HG02759 (cell line): ENCODE results near the gene METTL26.

Experiments
- ATAC-seq: cut with Tn5 transposase; IDR thresholded peaks from one replicate; pipeline ENCODE4 v1.9.1; 2021; ENCODE audit warnings: mild to moderate bottlenecking, moderate library complexity; ENCODE audit not compliant: unreplicated experiment

Gene METTL26

DNA sequence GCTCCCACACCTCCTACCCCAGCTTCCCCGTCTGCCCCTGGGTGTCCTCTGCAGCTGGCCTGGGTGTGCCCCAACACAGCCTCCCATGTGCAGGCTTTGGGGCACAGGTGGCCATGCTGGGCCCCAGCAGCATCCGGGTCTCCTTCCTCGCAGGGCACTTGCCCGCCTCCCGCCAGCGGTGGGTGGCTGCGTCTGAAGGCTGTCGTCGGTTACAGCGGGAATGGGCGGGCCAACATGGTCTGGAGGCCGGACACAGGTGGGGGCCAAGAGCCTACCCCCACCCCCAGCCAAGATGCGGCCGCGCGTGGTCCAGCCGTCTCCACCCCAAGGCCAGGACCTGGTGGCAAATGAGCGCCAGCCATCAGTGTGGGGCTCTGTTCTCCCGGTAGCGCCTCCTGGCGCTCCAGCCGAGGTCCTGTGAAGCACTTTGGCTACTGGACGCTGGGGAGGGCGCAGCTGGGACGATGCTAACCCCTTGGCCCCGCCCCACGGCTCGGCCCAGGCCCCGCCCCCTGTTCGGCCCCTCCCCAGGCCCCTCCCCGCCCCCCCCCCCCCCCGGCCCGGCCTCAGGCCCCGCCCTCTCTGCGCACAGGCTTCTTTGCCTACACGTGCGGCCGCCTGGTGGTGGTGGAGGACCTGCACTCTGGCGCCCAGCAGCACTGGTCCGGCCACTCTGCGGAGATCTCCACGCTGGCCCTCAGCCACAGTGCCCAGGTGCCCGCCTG is 24.5 kb upstream of the METTL26 start:
- ATAC-seq: peak; percentile 45

DNA sequence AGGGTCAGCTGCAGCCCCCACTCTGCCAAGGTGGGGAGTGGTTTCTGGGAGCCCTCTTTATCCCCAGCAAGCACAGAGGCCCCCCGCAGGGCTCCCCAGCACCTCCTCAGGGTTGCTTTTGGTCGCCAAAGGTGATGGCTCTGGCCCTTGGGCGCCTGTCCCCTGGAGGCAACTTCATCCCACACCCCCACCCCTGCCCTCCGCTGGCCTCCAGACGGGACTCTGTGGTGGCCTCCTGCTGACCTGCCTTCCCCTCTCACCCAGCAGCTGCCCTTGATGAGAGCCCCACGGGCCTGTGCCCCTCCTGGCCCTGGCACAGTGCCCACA is 24.0 kb upstream of the METTL26 start:
- no peak for ATAC-seq

DNA sequence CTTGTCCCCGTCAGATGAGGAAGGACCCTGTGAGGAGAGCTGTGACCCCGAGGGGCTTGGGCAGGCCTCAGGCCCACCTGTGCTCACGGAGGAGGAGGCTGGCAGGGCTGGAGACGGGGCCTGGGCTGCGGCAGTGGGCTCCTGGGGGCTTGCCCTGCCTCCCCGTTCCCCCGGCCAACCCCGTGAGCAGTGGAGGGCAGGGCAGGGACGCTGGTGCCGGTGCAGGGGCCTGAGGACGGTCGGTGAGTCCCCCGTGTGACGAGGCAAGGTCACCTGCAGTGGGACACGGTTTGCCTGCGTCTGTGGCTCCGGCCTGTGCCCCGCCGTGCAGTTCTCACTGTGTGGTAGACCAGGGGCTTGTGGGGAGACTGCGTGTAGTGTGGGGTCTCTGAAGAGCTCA is 23.5 kb upstream of the METTL26 start:
- ATAC-seq: no peak

- ATAC-seq: no peak
These were observed 22.8 kb upstream of the METTL26 start for GRCh38 chr16:658679-659571.

- ATAC-seq: no peak
These were observed 21.4 kb upstream of the METTL26 start for GRCh38 chr16:657487-657886.

DNA sequence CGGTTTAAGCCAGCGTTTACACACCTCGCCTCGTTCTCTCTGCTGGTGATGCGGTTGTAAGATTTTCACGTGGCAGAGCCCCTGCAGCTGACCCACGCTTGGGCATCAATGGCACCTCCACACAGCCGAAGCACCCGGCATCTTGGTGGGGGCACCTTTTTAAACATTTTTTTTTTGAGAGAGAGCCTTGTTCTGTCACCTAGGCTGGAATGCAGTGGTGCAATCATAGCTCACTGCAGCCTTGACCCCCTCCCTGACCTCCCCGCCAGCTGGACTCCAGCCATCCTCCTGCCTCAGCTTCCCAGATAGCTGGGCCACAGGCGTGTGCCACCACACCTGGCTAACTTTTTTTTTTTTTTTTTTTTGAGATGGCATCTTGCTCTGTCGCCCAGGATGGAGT is 17.9 kb upstream of the METTL26 start:
- ATAC-seq: no peak

DNA sequence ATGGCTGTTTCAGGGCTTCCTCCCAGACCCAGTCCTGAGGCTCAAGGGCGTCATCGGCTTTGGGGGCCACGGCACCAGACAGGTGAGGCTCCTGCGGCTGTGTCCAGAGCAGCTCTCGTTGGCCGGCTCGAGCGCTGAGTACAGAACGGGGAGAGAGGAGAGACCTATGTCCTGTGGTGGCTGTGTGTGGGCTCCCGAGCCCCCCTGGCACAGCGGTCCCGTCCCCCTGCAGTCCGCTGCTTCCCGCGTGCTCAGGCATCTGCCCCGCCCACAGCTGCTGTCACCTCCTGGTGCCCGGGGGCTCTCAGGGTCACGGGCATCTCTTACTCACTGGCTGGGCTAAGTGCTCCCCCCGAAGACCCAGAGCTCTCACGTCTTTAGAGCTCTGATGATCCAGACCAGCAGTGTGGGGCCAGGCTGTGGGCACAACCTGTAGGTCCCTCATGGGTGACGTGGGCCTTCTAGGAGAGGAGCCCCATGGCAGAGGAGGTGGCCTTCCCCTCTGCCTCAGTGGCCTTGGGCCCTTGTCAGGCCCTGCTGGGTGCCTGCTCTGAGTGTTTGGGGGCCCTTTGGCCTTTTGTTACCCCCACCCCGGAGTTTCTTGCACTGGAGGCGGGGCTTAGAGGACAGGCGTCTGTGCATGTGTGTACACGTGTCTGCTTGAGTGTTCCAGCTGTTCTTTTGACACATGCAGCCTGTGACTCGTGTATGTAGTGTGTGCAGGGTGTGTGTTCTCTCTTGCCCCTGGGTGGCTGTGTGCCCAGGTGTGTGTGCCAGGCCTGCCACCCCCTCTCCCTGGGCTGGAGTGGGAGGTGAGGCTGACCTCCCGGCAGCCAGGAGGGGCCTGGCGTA is 16.6 kb upstream of the METTL26 start:
- no peak for ATAC-seq

DNA sequence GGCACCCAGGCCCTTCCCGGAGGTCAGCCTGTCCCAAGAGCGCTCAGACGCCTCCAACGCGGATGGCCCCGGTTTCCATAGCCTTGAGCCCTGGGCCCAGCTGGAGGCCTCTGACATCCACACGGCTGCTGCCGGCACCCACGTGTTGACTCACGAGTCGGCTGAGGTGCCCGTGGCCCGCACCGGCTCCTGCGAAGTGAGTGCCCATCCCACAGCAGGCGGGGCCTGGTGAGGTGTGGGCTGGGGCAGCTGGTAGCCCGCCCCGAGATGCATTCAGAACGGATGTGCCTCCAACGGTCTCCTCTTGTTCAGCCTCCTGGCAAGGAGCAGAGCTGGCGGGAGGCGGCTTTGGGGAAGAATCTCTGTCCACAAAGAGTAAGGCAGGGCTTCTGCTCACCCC is 15.7 kb upstream of the METTL26 start:
- no peak for ATAC-seq

DNA sequence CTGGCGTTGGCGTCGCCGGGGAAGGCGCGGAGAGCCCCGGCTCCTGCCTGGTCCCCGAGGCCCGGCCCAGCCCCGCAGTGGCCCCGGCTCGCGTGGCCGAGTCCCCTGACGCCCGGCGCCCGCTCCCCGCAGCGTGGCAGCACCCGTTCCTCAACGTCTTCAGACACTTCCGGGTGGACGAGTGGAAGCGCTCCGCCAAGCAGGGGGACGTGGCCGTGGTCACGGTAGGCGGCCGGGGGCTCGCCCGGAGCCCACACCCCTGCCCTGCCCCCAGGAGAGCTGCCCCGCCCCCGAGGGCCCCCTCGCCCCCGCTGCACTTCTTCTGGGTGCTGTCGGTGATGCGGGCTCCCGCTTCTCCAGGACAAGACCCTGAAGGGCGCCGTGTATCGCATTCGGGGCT is 13.5 kb upstream of the METTL26 start:
- ATAC-seq: peak; percentile 10

DNA sequence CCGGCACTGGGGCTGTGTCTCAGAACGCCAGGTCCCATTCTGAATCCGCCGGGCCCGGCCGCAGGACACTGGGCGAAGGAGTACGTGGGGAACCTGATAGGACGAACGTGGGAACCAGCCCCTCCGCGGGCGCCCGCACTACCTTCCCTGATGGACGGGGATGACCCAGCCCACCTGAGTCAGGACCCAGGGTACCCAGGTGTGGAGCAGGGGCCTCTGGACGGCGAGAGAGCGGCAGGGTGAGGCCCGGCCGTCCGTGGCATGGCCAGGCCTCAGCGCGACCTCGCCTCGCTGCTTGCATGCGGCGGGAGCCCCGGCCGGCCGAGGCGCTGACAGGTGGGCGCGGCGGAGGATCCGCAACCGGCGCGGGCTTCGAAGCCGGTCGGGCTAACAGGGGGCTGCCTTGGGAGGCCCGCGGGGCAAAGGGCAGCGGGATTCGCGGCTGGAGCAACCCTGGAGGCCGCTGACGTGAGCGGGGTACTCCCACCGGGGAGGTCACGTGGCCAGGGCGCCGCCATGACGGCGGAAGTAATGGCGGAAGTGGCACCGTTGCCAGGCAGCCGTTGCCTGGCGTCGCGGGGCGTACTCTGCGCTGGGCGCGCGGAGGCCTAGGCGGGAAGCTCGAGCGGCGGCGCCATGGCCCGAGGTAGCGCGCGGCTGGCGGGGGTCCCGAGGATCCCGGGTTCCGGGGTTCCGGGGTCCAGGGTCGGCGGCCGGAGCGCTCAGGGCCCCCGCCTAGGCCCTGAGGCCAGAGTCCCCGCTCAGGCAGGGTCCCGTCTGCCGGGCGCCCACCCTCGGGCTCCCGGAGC is 12.9 kb upstream of the METTL26 start, which contains the start of gene WDR90:
Gene WDR90 (plus strand): TSS at position 585 of the 809 bp plus-strand sequence. CDS start 52 bp downstream, at position 637.
- peak; percentile 83 for ATAC-seq

DNA sequence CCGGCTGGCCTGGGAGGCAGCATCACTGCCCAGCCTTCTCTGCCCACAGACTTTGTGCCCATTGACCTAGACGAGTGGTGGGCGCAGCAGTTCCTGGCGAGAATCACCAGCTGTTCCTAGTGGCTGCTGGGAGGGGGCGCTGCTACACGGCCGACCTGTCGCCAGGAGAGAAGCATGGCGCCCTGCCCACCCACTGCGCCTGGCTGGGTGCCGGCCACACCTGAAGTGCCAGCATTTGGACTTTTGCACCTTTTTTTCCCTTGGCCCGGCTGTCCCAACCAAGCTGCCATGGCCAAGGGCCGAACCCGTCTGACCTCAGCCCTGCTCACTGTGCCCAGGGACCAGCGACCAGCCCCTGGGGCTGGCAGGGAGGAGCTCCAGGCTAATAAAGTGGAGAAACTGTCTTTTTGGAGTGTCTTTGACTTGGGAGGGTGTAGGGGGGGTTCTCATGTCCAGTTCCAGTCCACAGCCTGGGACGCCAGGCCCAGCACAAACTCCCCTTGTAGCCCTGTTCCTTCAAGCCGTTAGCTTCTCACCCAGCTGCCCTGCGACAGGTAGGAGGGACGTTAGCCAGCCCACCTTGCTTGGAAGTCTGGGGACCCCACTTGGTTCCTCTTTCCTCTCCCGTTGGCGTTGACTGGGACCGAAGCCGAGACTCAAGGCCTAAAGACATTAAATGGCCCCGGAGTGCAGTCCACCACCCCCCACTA is 12.1 kb upstream of the METTL26 start:
- ATAC-seq: no peak

- ATAC-seq: no peak
These were observed 11.2 kb upstream of the METTL26 start for GRCh38 chr16:647173-647902.

DNA sequence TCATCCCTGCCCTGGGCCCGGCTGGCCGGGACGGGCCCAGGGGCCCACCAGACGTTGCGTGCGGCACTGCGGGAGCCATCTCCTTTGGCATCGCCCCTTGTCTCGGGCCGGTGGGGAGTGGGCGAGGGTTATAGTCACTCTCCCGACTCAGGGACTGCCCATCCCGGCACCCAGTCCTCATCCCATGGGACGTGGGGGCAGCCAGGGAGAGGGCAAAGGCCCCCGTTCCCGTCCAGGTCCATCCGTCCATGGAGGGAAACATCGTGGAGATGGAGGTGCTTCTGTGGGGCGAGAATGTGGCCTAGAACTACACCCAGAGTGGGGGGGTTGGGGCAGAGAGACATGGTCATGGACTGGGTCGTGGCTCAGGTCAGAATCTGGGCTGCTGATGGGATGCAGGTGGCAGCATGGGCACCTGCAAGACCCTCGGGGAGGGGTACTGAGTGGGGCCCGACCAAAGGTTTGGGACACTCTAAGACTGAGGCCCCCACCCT is 10.6 kb upstream of the METTL26 start:
- no peak for ATAC-seq

- ATAC-seq: no peak
These were observed 10.0 kb upstream of the METTL26 start for GRCh38 chr16:645852-646678.

GRCh38 chr16:644556-644955 is 8.5 kb upstream of the METTL26 start:
- ATAC-seq: no peak

- no peak for ATAC-seq
These were observed 6.9 kb upstream of the METTL26 start for GRCh38 chr16:643050-643368.

DNA sequence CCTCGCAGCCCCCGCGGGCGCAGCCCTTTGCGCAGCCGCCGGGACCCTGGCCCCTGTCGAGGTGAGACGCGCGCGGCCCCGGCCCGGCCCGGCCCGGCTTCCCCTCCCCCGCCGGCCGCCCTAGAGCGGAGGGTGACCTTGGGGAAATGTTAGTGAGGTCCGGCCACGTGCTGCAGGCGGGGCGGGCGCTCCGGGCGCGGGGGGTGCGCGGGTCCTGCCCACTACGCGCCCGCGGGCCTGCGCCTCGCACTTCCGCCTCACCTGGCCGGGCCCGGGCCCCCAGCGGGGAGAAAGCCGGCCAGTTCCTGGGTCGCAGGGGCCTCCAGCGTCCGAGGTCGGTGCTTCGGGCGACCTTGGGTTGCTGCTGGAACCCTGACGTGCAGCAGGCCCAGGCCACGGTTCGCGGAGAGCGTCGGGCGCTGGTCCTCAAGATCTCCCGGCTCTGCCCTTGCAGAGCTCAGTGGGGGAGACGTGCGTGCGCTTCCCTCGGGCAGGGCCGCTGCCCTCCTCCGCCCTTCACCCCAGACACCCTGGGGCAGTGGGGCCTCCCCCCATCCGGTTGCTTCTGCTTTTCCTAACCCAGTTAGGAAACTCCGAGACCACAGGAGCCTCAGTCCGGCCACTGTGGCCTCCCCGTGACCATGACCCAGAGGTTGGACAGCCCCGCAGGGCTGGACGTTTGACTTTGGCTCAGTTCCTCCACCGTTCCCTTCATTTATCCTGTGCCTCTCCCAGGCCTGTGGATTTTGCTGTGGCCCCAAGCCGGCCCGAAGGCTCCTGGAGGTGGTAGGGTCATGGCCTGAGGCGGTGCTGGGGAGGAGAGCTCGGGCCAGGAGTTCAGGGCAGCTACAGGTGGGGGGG is 6.3 kb upstream of the METTL26 start:
- peak; percentile 52 for ATAC-seq
